ENCODE results near the gene CABLES1.
A peak's percentile ranks its signal among the peaks of the same experiment; 100 is the strongest.

CABLES1 gene

DNA sequence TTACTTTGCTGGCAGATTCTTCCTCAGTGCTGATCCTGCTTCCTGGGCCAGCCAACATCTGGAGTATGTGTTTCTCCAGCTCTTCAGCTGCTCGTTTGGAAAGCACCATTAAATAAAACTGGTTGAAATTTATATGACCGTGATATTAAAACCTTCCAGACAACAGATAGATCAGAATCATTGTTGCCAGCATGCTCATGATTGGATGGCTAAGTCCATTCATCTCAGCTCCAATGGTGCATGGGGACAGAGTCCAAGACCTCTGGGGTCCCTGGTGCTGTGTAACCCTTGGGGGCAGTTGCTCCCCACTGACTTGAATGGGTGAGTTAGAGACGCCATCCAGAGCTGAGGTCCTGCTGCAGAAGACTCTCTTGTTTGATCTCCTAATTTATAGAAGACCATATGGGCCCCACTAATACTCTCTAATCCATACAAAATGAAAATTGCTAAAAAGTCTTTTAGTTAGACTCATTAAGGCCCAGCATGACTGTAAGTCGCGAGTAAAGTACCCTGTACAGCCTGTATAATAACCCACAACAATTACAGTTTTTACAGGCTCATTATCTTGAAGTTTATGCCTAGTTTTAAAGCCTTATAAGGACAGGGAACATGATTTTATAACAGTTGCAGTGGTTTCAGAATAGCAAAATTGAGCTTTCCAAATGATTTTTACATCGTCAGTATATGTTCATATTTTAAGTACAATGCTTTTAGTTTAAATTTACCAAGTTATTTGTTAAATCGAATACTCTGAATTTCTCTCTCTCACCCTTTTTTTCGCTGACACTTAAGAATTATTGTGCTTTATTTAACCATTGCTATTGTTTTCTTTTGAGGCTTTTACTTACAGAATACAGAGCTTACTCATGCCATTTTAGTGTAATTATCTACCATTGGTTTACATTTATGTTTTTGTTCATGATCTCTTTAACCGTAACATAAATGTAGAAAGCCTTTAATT is 60.0 kb downstream of the CABLES1 start:
- DNase-seq (ENCODE audit: low spot score), result no peak

DNA sequence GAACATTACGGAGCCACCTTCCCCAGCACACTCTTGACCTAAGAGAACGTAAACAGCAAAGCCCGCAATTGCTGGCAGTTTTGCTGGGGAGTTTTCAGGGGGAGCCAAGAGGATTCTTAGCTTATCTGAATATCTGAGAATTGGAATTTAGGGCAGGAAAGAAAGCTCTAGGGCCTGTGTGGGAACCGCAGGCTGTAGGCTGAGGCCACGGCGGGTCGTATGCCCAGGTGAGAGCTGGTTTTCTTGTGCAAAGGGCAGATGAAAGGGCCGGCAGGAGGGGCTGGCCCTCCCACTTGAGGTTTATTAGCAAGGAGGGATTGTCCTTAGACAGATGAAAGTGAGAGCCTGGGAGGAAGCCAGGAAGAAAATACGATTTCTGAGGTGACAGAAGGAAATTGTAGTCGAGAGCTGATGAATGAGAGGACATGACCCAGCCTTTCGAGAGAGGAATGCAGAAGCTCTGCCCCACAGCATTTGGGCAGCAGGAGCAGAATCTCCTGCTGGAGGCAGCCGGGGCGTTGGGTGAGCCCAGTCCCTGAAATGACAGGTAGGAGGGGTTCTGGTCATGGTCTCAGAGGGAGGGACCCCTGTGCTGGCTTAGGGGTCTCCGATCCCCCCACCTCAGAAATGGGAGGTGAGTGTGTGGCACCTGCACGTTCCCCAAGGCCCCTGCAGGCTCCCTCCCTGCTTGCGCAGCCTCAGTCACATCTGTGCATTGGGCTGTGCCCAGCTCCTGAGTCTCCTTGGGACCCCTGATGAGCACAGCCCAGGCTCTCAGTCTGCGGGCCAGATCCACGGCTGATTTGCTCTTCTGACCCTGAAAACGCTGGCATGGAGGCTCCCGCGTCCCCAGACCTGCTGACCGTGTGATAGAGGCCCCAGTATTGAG is 61.1 kb downstream of the CABLES1 start:
- DNase-seq (ENCODE audit: low spot score), result no peak

DNA sequence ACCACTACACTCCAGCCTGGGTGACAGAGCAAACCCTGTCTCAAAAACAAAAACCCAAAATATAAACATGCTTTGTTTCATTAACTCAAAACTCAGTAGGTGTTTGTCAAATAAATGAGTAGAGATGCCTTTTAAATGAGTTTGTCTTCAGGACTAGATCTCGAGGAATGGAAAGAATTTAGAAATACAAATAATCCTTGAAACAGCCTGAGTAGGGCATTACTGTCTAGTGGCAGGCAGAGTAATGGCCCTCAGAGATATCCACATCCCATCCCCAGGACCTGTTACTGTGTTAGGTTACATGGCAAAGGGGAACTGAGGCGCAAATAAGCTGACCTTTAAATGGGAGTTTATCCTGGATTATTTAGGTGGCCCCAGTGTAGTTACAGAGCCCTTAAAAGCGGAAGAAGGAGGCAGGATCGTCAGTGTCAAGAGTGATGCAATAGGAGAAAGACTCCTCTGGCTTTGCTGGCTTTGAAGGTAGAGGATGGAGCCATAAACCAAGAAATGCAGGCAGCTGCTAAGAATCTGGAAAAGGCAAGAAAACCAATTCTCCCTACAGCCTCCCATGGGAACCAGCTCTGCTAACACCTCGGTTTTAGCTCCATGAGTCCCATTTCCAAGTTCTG is 63.0 kb downstream of the CABLES1 start:
- no peak for DNase-seq (ENCODE audit: low spot score)

DNA sequence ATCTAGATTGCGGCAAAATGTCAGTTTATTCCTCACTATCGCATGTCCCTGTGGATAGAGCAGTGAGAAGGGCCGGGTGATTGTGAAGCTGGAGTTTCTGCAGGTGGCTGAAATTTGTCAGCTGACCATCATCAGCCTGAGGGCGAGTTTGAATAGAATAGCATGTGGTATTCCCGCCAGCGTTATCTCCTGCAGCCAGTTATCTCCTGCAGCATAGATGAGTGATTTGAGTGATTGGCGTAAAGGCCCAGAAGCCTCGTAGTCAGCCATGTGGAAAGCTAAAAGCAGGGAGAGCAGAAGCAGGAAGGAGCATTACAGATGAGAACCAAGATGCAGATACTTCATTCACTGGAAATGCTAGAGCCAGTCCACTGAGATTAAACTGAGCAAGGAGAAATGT is 65.5 kb downstream of the CABLES1 start:
- no peak for DNase-seq (ENCODE audit: low spot score)

DNA sequence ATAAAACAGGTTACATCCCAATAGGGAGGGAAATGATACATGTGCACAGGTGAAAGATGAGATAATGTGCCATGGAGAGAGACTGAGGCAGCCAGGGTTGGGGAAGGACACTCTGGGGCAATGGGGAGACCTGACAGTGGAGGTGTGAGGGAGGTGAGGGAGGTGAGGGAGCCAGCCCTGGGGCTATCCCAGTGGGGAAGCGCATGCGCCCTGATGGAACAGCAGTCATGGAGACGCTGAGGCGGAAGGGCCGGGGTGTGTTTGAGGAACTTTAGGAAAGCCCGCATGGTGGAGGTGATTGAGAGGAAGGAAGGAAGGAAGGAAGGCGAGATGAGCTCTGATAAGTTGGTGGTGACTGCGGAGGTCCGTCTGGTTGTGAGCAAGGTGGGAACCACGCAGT is 66.5 kb downstream of the CABLES1 start:
- no peak for DNase-seq (ENCODE audit: low spot score)

DNA sequence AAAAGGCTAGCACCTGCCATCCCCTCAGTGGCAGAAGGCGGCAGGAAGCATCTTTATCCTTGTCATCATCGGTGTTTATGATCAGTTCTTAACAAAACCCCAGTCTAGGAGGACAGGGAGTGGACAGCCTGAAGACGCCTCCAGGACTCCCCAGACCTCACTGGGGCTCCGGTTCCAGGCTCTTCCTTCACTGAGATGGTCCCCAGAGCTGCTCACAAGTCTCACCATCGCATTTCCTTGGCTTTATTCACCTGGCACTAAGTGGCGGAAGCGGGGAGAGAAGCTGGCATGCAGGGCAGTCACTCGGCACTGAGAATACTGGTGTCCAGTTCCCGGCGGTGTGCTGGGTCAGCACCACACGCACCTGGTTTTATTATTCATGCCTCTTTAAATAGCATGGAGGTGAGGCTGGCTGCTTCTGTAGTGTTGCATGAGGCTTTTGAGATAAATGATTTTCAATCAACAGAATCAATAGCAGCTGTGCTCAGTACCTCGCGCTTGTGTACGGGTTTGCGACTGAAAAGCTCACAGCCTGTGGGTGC is 68.7 kb downstream of the CABLES1 start:
- no peak for DNase-seq (ENCODE audit: low spot score)

DNA sequence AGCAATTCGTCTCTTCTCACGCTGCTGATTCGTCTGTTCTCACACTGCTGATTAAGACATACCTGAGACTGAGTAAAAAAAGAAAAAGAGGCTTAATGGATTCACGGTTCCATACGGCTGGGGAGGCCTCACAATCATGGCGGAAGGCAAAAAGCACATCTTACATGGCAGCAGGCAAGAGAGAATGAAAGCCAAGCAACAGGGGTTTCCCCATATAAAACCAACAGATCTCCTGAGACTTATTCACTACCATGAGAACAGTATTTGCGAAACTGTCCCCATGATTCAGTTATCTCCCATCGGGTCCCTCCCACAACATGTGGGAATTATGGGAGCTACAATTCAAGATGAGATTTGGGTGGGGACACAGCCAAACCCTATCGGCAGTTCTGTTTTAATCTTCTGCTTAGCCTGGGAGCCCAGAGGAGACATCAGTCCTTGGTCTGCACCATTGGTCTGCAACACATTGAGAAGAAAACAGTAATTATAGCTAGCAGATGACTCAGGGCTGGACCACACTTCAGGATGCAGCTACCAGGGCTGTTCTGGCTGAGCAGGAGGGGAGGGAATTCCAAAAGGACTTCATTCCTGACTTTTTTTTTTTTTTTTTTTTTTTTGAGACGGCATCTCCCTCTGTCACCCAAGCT is 69.4 kb downstream of the CABLES1 start:
- DNase-seq (ENCODE audit: low spot score), result no peak

DNA sequence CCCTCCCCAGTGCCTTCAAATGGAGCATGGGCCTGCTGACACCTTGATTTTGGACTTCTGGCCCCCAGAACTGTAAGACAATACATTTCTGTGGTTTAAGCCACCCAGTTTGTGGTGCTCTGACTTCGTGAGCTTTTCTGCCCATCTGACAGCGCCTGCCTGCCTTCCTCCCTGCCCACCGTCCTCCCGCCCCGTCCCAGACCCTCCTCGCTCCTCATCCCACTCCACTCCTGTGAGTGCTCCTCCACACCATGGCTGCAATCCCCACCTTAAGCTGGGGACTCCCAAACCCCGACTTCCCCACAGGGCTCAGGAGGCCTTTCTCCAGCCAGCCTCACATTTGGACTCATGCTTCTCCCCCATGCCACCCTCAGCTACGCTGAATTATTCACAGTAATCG is 70.7 kb downstream of the CABLES1 start:
- DNase-seq (ENCODE audit: low spot score), result no peak

DNA sequence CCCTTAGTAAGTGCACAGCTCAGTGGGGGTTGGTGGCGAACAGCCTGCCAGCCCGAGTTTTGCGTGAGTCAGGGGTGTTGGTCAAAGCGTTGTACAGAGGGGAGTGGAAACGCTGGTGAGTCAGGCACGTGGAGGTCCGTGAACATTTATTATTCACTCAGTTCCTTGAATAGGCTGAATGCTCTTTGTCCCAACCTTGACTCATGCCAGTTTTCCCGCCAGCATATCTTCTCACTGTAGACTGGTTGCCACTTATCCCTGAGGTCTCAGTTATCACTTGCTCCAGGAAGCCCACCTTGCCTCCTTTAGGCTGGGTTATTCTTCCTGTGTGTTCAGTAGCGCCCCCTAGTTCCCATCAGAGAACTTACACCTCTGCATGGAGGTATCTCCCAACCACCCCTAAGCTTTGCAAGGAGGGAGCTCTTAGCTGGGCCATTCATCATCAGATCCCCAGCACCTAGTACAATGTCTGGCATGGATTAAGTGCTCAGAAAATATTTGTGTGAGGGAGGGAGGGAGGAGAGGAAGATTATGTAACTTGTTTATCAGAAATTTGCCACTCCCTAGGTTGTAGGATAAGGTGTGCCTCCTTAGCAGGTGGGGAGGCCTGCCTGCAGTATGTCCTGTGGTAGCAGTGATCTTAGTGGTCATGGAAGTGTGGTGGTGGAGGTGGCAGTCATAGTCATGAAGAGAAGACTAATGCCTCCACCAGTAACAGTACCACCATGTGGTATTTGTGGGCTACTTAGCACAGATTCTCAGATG is 72.1 kb downstream of the CABLES1 start:
- peak; percentile 51 for DNase-seq (ENCODE audit: low spot score)

DNA sequence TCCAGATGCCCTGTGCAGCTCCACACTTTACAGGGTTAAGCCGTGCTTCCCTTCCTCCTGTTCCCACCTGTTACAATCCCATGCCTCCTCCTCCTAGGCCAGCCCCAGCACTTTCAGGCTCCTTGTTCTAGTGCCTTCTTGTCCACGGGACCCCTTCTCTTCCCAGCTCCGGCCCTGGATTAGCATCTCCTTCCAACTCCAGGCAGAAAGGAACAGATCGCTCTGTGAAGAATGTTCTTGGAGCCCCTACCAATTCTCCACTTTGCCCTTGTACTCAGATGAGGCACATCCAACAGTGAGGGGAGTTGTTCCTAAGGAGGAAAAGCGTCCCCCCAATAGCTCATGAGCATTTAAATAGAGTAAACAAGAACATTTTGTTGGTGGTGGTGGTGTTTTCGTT is 72.7 kb downstream of the CABLES1 start:
- no peak for DNase-seq (ENCODE audit: low spot score)

DNA sequence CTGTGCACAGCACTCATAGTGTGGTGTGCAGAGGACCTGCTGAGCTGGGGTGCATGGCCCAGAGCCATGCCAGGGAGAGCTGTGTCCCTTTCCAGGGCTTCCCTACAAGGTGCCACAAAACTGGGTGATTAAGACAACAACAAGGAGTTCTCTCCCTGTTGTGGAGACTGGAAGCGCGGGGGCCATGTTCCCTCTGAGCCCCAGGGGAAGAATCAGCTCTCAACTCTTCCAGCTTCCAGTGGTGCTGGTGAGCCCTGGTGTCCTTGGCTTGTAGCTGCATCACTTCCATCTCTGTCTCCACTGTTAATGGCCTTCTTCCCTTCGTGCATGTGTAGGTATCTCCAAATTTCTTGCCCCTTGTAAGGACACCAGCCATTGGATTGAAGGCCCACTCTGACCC is 73.3 kb downstream of the CABLES1 start:
- DNase-seq (ENCODE audit: low spot score), result no peak

DNA sequence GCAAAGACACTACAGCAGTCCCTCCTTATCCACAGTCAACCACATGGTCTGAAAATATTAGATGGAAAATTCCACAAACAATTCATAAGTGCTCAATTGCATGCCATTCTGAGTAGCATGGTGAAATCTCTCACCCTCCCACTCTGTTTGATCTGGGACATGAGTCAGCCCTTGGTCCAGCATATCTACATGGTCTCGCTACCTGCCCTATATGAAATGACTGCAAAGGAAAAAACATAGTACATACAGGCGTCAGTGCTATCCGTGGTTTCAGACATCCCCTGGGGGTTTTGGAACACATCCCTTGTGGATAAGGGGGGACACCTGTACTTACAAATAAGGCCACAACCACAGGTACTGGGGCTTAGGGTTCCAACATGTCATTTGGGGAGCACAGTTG is 73.7 kb downstream of the CABLES1 start:
- no peak for DNase-seq (ENCODE audit: low spot score)

DNA sequence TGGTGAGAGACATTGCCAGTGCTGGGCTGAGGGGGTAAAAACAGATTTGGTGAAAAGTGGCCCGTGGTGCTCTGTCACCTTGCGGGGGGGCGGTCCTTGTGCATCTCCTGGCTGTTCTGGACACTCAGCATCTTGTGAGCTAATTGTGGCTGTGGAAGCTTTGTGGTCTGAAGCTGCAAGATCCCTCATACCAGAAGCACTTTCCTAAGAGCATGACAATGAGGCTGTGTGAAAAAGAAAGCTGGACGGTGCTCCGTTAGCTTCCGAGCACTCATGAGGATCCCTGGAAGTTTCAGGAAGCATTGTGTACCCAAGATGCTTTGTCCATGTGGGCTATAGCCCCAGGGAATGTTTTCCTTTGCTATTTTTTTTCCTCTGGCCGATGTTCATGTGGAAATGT is 74.5 kb downstream of the CABLES1 start:
- no peak for DNase-seq (ENCODE audit: low spot score)

DNA sequence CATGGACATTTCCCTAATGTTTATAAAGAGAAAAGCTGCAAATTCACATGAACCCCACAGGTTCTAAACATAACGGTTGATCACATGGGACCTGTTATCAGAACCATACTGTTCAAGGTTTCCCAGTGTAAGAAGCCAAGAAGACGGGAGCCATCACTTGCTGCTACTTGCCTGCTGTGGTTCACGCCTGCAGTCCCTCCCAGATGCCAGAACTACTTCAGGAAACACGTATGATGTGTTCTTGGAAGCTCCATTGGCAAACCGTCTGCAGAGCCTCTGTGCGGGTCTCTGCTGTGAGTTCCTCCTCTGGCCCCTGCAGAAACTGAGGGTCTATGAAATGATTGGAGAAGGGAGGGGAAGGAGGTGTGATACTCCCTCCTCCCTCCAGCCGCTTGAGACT is 75.2 kb downstream of the CABLES1 start:
- DNase-seq (ENCODE audit: low spot score), result no peak

DNA sequence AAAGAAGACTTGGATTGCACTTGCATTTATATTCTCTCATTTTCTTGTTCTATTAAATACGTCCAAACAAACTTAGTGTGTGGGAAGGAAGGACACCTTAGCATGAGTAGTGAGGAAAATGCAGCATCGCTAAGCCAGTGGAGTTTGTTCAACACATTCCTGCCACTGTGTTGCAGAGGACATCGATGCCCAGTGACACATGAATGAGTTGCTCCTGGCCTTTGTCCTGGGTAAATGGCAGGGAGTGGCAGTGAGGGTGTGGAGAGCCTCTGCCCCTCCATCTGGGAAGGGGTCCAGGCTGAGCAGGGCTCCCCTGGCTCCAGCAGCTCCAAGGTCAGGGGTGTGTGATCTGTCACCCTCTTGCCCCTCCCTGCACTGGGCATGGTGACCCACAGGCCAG is 75.9 kb downstream of the CABLES1 start:
- DNase-seq (ENCODE audit: low spot score), result no peak

DNA sequence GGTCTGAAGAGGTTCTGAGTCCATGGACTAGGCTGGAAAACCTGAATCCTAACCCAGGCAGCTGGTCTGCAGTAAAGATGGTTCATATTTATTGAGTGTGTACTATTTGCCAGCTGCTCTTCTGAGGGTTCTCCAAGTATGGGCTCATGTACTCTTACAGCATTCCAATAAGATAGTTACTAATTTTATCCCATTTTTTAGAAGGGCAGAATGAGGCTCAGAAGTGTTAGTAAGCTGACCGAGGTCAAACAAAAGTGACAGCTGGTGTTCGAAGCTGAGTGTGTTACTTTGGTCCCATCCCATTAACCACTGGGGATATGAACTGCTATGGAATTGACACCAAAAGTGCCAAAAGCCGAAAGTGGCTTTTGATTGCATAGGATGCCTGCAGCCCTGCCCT is 76.9 kb downstream of the CABLES1 start:
- DNase-seq (ENCODE audit: low spot score), result no peak

DNA sequence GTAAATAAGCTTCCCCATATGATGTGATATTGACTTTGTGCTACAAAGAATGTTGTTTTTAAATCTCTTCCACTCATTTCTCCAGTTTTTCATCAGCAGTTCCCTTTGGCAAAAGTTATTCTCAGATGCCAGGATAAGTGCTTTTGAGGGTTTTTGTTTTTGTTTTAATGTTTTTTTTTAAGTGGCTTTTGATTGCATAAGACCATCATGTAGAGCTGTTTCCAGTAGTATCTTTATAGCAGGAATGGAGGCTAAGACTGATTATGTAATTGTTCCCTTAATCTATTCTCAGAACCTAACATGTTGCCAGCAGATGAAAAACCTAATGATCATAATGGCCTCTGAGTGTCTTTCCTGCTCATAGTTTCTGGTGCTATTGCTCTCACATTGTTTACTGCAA is 77.9 kb downstream of the CABLES1 start:
- no peak for DNase-seq (ENCODE audit: low spot score)

DNA sequence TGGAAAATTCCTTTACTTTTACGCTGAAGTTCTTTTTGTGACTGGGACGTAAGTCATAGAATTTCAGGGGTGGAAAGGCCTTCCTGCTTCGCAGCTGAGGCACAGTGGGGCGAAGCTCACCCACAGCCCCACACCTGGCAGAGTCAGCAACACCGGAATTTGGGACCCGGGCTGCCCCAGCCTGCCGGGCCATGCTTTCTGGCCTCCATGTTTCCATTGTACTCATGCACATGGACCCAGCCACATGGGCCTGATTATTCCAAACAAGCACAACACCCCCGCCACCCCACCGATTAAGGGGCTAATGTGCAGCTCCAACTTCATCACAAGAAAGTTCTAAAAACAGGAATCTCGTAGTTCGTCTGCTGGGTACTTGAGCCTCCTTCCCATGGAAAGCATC is 82.5 kb downstream of the CABLES1 start:
- DNase-seq (ENCODE audit: low spot score), result no peak

DNA sequence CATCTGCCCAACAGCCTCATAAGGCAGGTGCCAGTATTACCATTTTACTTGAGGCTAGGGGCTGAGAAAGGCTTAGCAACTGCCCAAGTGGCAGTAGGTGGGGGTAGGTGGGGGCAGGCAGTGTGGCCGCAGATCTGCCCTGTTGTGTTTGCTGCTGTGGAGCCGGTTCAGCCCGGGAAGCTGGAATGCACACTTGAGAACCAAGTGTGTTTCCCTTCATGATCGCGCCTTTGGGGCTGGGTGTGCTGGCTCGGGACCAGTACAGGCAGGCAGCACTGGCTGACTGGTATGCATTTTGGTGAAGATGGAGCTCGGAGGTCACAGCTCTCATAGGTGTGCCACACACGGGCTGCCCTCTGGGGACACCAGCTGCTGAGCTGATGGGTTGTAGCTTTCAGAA is 85.1 kb downstream of the CABLES1 start:
- DNase-seq (ENCODE audit: low spot score), result no peak

DNA sequence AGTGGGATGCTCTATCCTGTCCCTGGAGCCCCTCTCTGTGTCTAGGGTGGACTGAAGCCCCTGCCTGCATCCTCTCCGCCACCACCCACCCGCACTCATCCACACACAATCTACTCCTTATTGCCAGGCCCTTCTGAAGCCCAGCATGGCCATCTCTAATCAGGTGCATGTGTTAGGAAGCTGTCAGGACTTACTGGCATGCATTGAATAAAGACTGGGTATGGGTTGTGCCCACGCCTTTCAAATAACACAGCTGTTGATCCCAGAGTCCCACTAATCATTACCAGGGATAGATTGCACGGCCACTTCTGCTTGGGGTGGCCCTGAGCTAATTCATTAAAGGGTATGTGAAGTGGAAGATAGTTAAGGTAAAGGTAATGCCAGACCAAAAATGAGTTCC is 88.4 kb downstream of the CABLES1 start:
- DNase-seq (ENCODE audit: low spot score), result no peak

DNA sequence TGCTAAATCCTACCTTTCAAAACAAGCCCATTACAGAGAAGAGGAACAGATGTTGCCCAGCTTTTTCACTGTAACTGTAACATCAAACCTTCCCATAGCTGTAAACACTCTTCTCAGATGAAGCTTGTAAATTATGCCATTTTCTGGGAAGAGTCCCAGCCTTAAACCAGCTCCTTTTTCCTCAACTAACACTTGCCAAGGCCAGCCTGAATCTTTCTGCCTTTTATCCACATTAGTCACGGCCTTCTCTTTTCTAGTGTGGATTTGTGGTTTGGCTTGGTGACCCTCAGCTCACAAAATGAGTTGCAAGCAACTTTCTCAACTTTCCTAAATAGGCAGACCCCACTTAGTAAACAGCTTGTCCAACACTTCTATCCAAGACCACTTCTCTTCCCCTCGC is 90.2 kb downstream of the CABLES1 start:
- DNase-seq (ENCODE audit: low spot score), result no peak

All from germinal center (tissue), 1 donor.